DMS53 (cell line): ENCODE results near the gene KBTBD6.
"Not testable (repeated sequence)": the region's sequence is repeated elsewhere in the genome, so short reads cannot be mapped to it uniquely, and the experiment has no call there.

ENCODE experiments used
- DNase-seq: peaks from one replicate; lab custom pipeline; 2025; lab: John Stamatoyannopoulos, UW

KBTBD6 gene

GRCh38 chr13:41136396-41137031 lies 3.9 kb upstream of the KBTBD6 start:
- DNase-seq = no peak

DNA sequence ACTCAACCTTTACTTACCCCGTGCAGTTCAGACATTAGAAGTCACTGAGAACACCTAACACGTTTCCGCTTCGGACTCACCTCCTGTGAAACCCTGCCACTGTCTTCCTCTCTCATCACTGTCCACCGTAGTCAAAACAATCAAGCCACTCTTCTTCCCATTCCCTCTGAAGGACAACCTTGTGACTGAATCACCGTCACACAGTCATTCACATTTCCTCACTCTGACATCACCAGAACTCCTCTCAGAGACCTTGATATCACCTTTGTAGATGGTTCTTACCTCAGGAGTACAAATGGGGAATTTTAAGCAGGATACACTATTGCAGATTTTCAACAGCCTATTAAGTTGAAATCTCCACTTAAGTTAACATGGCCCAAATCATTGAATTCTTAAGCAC lies 1.3 kb upstream of the KBTBD6 start:
- peak; percentile 4 for DNase-seq

DNA sequence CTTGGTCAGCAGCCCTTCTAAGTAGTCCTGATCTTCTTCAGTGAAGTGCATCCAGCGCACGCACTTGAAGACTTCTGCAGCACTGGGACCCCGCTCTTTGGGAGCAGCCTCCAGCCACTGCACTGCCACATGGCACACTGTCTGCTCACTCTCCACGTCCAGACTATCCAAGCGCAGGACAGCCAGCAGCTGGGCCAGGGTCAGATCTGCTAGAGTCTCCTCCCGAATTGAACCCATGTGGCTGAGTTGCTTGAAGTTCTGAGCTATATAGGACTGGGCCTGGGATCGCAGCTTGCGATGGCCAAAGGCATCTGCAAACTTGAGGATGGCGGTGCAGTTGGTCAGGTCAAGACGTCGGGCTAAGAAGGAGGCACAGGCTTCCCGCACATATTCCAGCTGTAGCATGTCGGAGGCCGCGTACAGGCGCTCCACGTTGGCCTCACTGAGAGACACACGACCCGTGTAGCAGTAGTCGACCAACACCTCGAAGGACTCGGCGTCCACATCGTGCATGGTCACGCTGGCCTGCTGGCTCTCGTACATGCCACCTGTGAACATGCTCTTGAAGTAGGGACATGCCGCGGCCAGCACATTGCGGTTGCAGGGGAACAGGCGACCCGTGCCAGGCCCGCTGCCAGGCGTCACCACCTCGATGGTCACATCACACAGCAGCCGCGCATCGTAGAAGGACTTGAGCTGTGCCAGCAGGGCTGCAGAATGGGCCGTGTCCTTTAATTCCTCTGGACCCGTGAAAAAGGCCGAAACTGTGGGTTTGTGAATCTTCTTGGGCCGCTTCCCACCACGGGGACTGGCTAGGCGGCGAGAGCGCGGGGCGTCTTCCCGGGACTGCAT lies 716 bp downstream of the KBTBD6 start:
- DNase-seq = peak; percentile 57

GRCh38 chr13:41131189-41131588 lies 1.4 kb downstream of the KBTBD6 start:
- DNase-seq = not testable (repeated sequence)

- DNase-seq = no peak
These were observed 2.2 kb downstream of the KBTBD6 start for GRCh38 chr13:41130356-41130755.

DNA sequence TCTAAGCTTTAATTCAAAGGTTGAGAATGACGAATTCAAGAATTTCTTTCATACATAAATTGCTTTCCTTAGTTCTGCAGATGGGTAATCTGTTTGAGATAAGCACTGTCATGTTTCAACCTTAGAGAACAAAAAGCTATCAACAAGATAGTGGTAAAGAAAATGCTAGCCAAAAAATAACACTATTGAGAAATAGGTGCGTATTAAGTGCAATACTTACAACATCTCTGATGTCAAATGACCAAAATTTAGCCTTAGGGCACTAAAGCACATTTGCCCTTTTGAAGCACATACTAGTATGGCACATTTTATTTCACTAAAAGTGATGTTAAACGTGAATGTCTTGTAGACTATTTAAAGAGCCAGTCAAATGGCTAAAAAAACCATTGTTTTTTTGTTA lies 4.9 kb downstream of the KBTBD6 start:
- DNase-seq = no peak

- peak; percentile 53 for DNase-seq
These were observed 9.8 kb downstream of the KBTBD6 start for GRCh38 chr13:41122838-41123237.

- DNase-seq = no peak
These were observed 14.7 kb downstream of the KBTBD6 start for GRCh38 chr13:41117869-41118268.

DNA sequence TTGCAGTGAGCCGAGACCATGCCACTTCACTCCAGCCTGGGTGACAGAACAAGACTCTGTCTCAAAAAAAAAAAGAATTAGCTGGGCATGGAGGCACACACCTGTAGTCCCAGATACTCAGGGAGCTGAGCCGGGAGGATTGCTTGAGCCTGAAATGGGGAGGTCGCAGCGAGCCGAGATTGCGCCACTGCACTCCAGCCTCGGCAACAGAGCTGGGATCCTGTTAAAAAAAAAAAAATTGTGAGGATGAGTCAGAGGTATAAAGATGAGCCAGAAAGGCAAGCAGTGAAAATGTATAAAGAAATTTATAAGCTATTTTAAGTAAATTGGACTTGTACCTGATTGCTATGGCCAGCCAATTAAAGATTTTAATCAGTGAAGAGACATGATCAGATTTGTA lies 21.1 kb downstream of the KBTBD6 start:
- no peak for DNase-seq

GRCh38 chr13:41107584-41108014 lies 25.0 kb downstream of the KBTBD6 start:
- no peak for DNase-seq

- no peak for DNase-seq
These were observed 25.5 kb downstream of the KBTBD6 start for GRCh38 chr13:41107104-41107571.

GRCh38 chr13:41099986-41100385 lies 32.6 kb downstream of the KBTBD6 start:
- no peak for DNase-seq

- DNase-seq = no peak
These were observed 33.8 kb downstream of the KBTBD6 start for GRCh38 chr13:41098761-41099160.

DNA sequence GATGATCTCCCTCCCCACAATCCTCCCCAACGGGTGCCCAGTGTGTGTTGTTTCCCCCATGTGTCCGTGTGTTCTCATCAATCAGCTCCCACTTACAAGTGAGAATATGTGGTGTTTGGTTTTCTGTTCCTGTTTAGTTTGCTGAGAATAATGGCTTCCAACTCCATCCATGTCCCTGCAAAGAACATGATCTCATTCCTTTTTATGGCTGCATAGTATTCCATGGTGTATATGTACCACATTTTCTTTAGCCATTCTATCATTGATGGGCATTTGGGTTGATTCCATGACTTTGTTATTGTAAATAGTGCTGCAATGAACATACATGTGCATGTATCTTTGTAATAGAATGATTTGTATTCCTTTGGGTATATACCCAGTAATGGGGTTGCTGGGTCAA lies 36.9 kb downstream of the KBTBD6 start:
- not testable (repeated sequence) for DNase-seq

GRCh38 chr13:41085961-41086585 lies 46.5 kb downstream of the KBTBD6 start:
- no peak for DNase-seq

GRCh38 chr13:41079725-41080124 lies 52.9 kb downstream of the KBTBD6 start:
- no peak for DNase-seq
